Suppressor macrophage treated with lipopolysaccharide for 1 hour (primary cell): ENCODE results near the gene CELF2.

Source experiments
- DNase-seq, 3 donors: peaks; one replicate each; pipeline ENCODE4 v3.0.0-alpha.2; 2020 to 2022

Gene CELF2

GRCh38 chr10:11206676-11207559 is 189.2 kb downstream of the CELF2 start:
- no peak for DNase-seq

DNA sequence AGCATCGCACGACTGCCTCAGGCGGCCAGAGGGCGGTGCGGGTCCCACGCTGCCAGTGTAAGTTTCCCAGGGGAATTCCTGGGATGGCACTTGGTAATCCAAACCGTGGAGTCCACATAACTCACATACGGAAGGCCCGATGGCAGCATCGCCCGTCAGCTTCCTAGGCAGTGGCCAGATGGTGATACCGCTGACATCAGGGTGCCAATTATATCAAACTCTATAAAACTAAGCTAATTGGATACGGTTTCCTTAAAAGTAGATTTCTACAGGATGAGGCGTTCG is 189.8 kb downstream of the CELF2 start:
- DNase-seq, result peak in 2 of 3 donors; percentile 29 to 42

DNA sequence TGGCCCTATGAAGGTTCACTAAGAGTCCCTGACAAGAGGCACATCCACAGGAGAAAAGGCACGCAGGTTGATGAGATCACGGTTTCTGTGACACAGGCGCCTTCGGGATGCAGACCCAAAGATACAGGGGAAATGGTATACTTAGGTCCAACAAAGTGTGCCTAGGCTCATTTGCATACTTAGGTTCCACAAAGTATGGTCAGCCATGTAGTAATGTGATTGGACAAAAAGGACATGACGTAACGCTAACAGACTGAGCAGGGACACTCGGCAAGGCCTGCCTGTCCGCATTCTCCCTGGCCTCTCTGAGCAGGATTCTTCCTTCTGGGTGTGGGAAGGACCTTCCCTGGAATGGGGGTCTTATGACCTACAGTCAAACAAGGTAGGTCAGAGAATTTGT is 190.6 kb downstream of the CELF2 start:
- no peak for DNase-seq

- DNase-seq, result peak in 1 of 3 donors; percentile 50
These were observed 191.5 kb downstream of the CELF2 start for GRCh38 chr10:11208908-11209829.

DNA sequence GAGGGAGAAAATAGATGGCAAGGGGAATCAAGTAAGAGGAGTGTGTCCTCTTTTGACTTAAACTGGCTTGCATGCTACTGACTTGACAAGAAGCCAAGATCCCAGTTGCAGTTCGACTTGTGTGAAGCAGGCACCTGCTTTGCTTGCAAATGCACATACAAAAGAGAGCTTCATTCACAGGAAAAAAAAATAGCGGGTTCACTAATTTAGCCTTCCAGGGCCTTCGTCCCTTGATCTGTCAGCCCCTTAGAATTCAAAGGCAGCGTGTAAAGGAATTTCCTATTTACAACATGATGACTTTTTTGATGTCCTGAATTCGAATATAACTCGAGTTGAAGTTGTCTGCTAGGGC is 192.1 kb downstream of the CELF2 start:
- no peak for DNase-seq

DNA sequence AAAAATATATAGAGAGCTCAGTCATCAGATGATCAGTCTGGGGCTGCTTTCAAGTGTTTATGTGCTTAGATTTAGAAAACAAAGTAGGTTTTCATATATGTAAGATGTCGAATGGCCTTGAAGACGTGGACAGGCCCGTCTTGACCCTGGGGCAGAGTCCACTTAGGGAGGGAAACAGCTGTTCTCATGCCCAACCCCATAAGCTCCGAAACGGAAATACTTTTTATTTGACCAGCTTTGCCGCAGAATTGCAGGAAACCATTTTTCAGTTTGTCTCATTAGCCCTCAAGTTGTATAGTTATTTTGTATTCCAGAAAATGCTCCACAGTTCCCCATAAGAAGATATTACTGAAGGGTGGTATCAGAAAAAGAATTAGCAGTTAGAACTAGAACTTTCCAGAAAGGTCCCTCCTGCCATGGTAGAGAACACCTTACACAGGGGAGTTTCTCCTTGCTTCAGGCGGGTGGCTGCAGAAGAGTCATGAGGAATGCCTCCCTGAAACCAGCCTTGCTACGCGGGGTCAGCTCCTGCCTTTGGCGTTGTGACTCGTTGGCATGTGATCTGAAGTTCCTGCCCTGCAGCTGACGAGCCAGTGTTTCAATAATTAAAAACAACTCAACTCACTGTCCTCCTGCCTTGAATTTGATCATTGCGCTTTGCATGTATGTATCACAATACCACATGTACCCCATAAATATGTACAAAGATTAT is 192.7 kb downstream of the CELF2 start:
- peak; percentile 80 to 83 (median 81) for DNase-seq

- DNase-seq, result no peak
These were observed 194.8 kb downstream of the CELF2 start for GRCh38 chr10:11212288-11213085.

DNA sequence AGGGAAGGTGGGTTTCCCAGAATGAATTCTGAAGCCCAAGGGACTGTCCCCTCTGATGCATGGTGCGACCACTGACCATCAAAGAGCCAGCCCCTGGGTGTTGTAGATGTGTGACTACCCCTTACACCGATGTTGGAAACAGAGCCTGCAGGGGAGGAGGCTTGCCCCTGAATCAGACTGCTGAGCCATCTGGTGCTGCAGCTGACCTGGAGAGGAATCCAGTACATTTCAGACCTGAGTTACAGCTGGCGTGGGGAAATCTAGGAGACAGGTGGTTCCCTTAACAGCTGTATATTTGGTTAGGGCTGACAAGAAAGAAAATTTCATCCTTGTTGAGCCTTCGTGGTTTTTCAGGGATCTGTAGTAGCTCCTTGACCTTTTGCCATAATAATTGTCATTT is 195.5 kb downstream of the CELF2 start:
- DNase-seq, result no peak

GRCh38 chr10:11214407-11214806 is 196.7 kb downstream of the CELF2 start:
- DNase-seq, result no peak

DNA sequence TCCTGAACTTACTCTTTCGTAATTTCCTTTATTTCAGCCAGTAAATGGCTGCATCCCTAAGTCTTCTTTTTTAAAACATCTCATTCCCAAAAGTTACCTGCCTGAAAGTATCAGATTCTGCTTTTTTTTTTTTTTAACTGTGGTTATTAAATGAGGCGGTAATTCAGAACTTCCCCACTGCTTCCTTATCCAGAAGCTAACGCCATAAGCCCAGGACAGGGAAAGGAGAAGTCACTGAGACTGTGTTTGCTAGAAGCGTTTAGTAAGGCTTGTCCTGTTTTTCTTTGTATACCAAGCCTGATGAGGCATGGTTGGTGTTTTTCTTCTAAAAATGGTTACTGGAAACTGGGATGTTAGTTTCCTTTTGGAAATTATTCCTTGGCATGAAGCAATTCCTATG is 197.8 kb downstream of the CELF2 start:
- peak; percentile 68 to 79 (median 68) for DNase-seq

DNA sequence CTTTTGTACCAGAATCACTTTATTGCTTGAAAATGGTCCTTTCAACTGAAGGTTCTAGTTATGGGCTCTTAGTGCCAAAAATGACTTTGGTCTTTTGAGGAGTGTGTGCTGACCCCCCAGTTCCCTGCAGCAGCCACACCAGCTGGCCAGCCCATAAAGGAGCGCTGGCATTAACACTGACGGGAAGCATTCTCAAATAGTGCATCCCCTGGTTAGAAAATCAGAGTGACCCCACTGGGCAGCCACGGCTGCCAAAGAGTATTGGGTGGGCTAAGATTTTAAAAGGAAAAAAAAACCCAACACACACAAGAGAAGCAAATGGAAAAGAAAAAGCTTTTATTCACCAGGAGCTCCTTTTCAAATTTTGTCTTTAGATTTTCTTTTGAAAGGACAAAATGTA is 199.8 kb downstream of the CELF2 start:
- DNase-seq, result no peak

GRCh38 chr10:11218395-11218794 is 200.7 kb downstream of the CELF2 start:
- DNase-seq, result no peak

DNA sequence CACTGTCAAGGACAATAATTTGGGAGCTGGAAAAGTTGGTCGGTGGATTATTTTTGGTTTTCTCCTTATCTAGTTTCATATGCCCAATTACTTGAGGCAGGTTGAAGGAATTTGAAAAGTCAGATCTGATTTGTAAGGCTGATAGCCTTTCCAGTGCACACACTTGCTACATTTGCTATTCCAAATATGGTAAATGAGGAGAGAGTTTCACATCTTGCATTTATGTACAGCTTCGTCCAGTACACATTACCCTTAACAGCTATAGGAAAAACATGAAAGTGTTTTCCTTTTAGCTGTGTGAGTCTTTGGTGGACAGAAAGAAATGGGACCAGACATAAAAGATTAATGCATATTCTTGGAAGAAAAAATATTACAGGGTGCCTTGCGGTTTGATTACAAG is 201.8 kb downstream of the CELF2 start:
- no peak for DNase-seq

DNA sequence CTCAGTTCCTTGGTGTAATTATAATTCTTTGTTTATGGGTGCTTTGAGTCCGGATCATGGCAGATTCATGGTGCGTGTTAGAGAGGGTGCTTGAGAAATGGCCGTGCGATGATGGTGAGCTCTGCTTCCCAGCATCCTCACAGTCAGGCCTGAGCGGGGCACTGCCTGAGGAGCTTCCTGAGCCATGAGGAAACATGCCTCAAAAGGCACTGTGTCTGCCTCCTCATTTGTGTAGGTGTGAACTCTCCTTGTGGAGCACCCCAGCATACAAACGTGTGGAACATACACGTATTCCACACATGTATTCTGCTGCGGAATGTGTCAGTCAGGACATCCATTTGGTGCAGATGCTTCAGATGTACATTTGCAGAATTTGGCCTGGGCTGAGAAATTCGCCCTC is 205.4 kb downstream of the CELF2 start:
- DNase-seq, result no peak

GRCh38 chr10:11223507-11224140 is 206.0 kb downstream of the CELF2 start:
- no peak for DNase-seq

DNA sequence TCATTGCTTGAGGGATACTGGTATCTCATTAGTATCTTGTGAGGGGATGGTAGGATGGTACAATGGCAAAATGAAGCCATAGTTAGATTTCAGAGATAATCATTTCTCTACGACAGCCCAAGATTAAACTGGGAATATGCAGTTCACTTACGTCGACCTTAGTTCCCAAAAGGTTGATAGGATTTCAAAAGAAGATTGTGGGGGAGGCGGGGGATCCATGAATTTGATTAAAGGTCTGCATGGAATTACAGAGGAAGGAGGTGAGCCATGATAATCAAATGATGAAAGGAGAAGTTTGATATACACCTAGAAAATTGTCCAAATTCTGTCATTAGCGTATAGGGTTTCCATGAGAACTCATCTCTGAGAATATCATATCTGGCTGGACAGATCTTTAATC is 206.6 kb downstream of the CELF2 start:
- no peak for DNase-seq

DNA sequence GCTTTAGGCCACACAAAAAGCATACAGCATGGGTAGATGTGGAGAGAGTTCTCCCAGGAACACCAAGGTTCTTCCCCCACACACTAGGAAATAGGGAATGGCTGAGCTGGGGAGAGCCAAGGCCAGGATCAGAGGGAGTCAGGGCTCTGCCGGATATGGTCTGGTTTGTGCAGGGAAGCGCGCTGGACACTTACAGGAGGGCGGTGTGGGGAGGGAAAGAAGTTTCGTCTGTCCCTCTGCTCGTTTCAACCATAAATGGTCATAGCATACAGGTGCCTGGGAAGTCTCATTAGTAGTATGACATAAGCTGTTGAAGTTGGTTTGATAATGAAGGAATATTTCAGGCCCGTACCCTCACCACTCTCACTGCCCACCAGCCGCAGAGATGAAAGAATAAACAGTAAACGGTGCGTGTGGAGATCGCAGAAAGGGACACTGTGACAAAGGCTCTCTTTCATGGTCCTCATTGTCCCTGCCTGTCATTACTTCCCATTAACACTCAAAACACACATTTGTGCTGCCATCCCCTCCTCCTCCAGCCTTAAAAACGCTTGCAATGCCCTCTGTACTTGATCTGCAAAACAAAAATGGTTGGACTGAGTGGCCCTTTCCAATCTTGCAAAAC is 207.2 kb downstream of the CELF2 start:
- no peak for DNase-seq

GRCh38 chr10:11225935-11226334 is 208.3 kb downstream of the CELF2 start:
- DNase-seq, result peak; percentile 79 to 87 (median 81)

- no peak for DNase-seq
These were observed 209.4 kb downstream of the CELF2 start for GRCh38 chr10:11227103-11227502.

DNA sequence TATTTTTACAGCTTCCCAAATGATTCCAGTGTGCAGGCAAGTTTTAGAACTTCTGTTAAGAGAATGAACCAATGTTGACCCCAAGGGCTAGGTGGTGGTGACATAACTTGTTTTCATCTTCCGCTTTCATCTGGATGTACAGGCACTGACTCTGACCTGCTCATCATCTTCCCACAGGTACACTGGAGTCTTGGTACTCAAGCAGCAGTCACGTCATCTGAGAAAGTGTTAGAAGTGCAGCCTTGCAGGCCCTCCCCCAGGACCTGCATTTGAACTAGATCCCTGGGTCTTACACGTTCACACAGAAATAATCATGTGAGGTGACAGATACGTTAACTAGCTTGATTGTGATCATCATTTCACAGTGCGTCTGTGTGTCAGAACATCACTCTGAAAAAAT is 212.2 kb downstream of the CELF2 start:
- DNase-seq, result no peak

DNA sequence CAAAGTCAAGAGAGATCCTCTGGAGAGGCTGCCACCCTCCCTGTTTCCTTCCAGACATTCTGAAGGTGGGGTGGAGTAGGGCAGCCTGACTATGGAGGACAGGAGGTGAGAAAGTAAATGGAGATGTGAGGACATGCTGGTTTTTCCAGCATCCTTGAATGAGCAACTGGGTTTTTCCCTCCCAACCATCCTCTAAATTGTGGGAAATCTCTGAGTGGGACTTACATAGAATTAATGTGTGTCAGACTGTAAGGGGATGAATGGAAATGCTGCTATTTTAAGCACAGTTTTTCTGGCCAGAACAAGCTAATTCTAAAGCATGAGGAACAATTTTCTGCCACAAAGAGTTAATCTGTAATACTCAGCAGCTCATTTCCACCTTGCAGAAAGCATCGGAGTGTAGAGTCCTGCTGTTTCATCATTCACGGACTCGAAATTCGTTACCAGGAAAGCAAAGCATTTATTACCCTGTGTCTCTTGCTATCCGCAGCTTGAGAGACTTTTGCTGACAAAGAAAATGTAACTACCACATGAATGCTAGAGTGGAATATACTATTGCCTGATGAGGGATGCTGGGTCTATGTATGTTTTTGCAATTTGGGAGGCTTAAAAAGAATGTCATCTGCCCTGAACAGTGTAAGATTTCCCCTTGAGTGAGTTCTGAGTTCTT is 213.0 kb downstream of the CELF2 start:
- DNase-seq, result peak in 2 of 3 donors; percentile 50 to 67
